ENCODE results near the gene DHX38.

Gene DHX38

GRCh38 chr16:72149676-72150464 is 56.2 kb downstream of the DHX38 start:
- no peaks in the 10 kb centered on the region for H3K27me3 ChIP-seq (ENCODE audit: control insufficient read depth, insufficient read depth, low read length)
- H2AFZ ChIP-seq = no peak overlapping the region
- no peaks in the 10 kb centered on the region for H3K79me2 ChIP-seq
- no peaks in the 10 kb centered on the region for H3K36me3 ChIP-seq (ENCODE audit: control insufficient read depth, insufficient read depth, low read length)
- H3K4me1 ChIP-seq = no peaks in the 10 kb centered on the region
- H3K4me2 ChIP-seq (ENCODE audit: low read length) = no peak overlapping the region
- no peak overlapping the region for H3K9ac ChIP-seq
- no peak overlapping the region for H3K27ac ChIP-seq
- no peak overlapping the region for H3K4me3 ChIP-seq (ENCODE audit: low read depth, low read length)
- no peaks in the 10 kb centered on the region for H3K9me3 ChIP-seq (ENCODE audit: control insufficient read depth, low read length)
- TF ChIP-seq CTCF (IDR thresholded peaks at IDR 0.05) = no peak

GRCh38 chr16:72159386-72159785 is 65.7 kb downstream of the DHX38 start:
- peaks cover 4% of the 10 kb centered on the region for H3K4me1 ChIP-seq
- H3K9me3 ChIP-seq (ENCODE audit: control insufficient read depth, low read length) = no peaks in the 10 kb centered on the region
- H3K9ac ChIP-seq = no peak overlapping the region
- no peaks in the 10 kb centered on the region for H3K36me3 ChIP-seq (ENCODE audit: control insufficient read depth, insufficient read depth, low read length)
- no peak overlapping the region for H3K4me3 ChIP-seq (ENCODE audit: low read depth, low read length)
- no peak overlapping the region for H3K27ac ChIP-seq
- no peaks in the 10 kb centered on the region for H3K27me3 ChIP-seq (ENCODE audit: control insufficient read depth, insufficient read depth, low read length)
- no peak overlapping the region for H3K4me2 ChIP-seq (ENCODE audit: low read length)
- H2AFZ ChIP-seq = no peak overlapping the region
- no peaks in the 10 kb centered on the region for H3K79me2 ChIP-seq
- TF ChIP-seq CTCF (IDR thresholded peaks at IDR 0.05) = no peak

- Histone ChIP-seq H3K79me2 (no peaks in the 10 kb centered on the region), H2AFZ (no peak overlapping the region), H3K9me3 (ENCODE audit: control insufficient read depth, low read length) (no peaks in the 10 kb centered on the region), H3K36me3 (ENCODE audit: control insufficient read depth, insufficient read depth, low read length) (no peaks in the 10 kb centered on the region), H3K9ac (no peak overlapping the region), H3K27me3 (ENCODE audit: control insufficient read depth, insufficient read depth, low read length) (no peaks in the 10 kb centered on the region), H3K4me3 (ENCODE audit: low read depth, low read length) (no peak overlapping the region), H3K4me2 (ENCODE audit: low read length) (no peak overlapping the region), H3K4me1 (peaks cover 6% of the 10 kb centered on the region), H3K27ac (no peak overlapping the region)
- TF ChIP-seq CTCF (IDR thresholded peaks at IDR 0.05) = no peak
Measured at GRCh38 chr16:72159801-72160200, 66.2 kb downstream of the DHX38 start.

GRCh38 chr16:72162105-72162692 is 68.6 kb downstream of the DHX38 start:
- no peaks in the 10 kb centered on the region for H3K9me3 ChIP-seq (ENCODE audit: control insufficient read depth, low read length)
- H3K79me2 ChIP-seq = no peaks in the 10 kb centered on the region
- no peak overlapping the region for H3K27ac ChIP-seq
- H3K36me3 ChIP-seq (ENCODE audit: control insufficient read depth, insufficient read depth, low read length) = no peaks in the 10 kb centered on the region
- H3K4me3 ChIP-seq (ENCODE audit: low read depth, low read length) = no peak overlapping the region
- no peak overlapping the region for H3K9ac ChIP-seq
- H3K4me2 ChIP-seq (ENCODE audit: low read length) = no peak overlapping the region
- H3K27me3 ChIP-seq (ENCODE audit: control insufficient read depth, insufficient read depth, low read length) = no peaks in the 10 kb centered on the region
- peaks cover 9% of the 10 kb centered on the region for H3K4me1 ChIP-seq
- H2AFZ ChIP-seq = no peak overlapping the region
- no peak for TF ChIP-seq CTCF (IDR thresholded peaks at IDR 0.05)

All from parathyroid adenoma (tissue), 2 donors.